Esophagus squamous epithelium (tissue), 5 donors: ENCODE results near the gene CADM1. TPM values are rescaled to one million over a fixed set of nuclear protein-coding genes. Genes with fewer than 3 reads are reported as not detected.

Experiments
- DNase-seq: peaks from one replicate; lab custom pipeline; 2025; lab: John Stamatoyannopoulos, UW
- H3K27ac ChIP-seq, 4 donors: fragments of 200-600 bp; sonication (generic); one replicate each; pipeline ENCODE4 v1.5.1; 2016 to 2019; ENCODE audit warnings: mild to moderate bottlenecking in 1 of 4
- H3K27me3 ChIP-seq, 4 donors: fragments of 200-600 bp; sonication (generic); 1 replicate in 3 of 4; 2 replicates in 1 of 4; pipeline versions ENCODE4 v1.5.1 to v1.6.0; 2017 to 2021; ENCODE audit warnings: antibody characterized with exemption in 1 of 4
- H3K36me3 ChIP-seq, 3 donors: fragments of 200-600 bp; sonication (generic); one replicate each; pipeline ENCODE4 v1.5.1; 2016 to 2019
- H3K4me1 ChIP-seq, 3 donors: fragments of 200-600 bp; sonication (generic); one replicate each; pipeline ENCODE4 v1.5.1; 2017 to 2019
- H3K4me3 ChIP-seq, 4 donors: fragments of 200-600 bp; sonication (generic); 1 replicate in 3 of 4; 2 replicates in 1 of 4; pipeline ENCODE4 v1.5.1; 2016 to 2019; ENCODE audit warnings: mild to moderate bottlenecking in 2 of 4, moderate library complexity in 1 of 4
- H3K9me3 ChIP-seq, 3 donors: fragments of 200-600 bp; sonication (generic); one replicate each; pipeline ENCODE4 v1.5.1; 2016 to 2019
- POLR2A ChIP-seq, 4 donors: fragments of 450-650 bp; IDR thresholded peaks; one replicate each; pipeline ENCODE4 v1.6.1; 2017; ENCODE audit warnings: antibody characterized with exemption in 4 of 4, mild to moderate bottlenecking in 4 of 4, moderate library complexity in 3 of 4
- WGBS, 2 donors: methylation state at CpG; one replicate each; pipeline ENCODE4 v1.1.5; 2018; 5-methylcytosine and 5-hydroxymethylcytosine counted together
- intact Hi-C: fragments of 100-400 bp; cut with DNase I; formaldehyde crosslinking; loops from one replicate; pipeline ENCODE4 v1.15.0; 2022
- total RNA-seq, 4 donors: library from RNA; depleted of rRNA; stranded (reverse); fragments of >200 nt; gene quantifications; one replicate each; pipeline ENCODE4 v1.1.0, GENCODE V29; 2016
- TF ChIP-seq, protein P1 (sequence below), 6 experiments: fragments of 450-650 bp in 4 of 6; fragments of 200-600 bp in 2 of 6; sonication (generic) in 2 of 6; IDR thresholded peaks; one replicate each; pipeline ENCODE4 v1.5.1; 2016 to 2019; ENCODE audit warnings: antibody characterized with exemption in 6 of 6, mild to moderate bottlenecking in 4 of 6, moderate library complexity in 4 of 6
- donor health status: DM: yes; HTN: yes; CAD: no.

Gene CADM1
- total RNA-seq, 4 donors from 2014 or later: 1.7 to 15.1 (median 8.3) TPM

- no peak for DNase-seq
- Histone ChIP-seq H3K27ac (no peak overlapping the region), H3K4me3 (no peak overlapping the region), H3K4me1 (no peaks in the 10 kb centered on the region), H3K9me3 (no peaks in the 10 kb centered on the region), H3K36me3 (no peaks in the 10 kb centered on the region), H3K27me3 (no peaks in the 10 kb centered on the region)
- TF ChIP-seq, protein P1, sequence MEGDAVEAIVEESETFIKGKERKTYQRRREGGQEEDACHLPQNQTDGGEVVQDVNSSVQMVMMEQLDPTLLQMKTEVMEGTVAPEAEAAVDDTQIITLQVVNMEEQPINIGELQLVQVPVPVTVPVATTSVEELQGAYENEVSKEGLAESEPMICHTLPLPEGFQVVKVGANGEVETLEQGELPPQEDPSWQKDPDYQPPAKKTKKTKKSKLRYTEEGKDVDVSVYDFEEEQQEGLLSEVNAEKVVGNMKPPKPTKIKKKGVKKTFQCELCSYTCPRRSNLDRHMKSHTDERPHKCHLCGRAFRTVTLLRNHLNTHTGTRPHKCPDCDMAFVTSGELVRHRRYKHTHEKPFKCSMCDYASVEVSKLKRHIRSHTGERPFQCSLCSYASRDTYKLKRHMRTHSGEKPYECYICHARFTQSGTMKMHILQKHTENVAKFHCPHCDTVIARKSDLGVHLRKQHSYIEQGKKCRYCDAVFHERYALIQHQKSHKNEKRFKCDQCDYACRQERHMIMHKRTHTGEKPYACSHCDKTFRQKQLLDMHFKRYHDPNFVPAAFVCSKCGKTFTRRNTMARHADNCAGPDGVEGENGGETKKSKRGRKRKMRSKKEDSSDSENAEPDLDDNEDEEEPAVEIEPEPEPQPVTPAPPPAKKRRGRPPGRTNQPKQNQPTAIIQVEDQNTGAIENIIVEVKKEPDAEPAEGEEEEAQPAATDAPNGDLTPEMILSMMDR (IDR thresholded peaks at IDR 0.05): no peak
- TF ChIP-seq POLR2A (IDR thresholded peaks at IDR 0.05): no peak
- 64 to 78% methylated on average over 6 of the region's 6 CpGs for WGBS, 2 donors
- intact Hi-C loops: no loop called here
Measured at GRCh38 chr11:115183830-115184229, 320.4 kb downstream of the CADM1 start.

DNA sequence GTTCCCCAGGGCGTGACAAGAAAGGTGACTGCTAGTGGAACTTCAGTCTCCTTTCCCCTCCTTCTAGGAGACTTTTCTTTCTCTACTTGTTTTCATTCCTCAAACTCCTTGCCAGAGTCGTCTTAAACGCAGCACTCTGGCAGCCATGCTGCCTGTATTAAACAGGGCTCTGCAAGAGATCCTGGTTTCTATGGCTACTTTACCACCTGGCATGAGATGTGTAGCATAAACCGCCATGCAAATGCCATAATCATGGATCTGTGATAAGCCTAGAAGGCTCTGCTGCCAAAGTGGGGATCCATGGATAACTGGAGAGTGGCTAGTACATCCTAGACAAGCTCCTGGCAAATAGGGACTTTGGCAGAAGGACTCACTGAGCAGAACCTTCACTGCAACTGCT is 321.1 kb downstream of the CADM1 start:
- Histone ChIP-seq H3K9me3 (no peaks in the 10 kb centered on the region), H3K27ac (no peak overlapping the region), H3K4me3 (no peak overlapping the region), H3K4me1 (no peaks in the 10 kb centered on the region), H3K36me3 (no peaks in the 10 kb centered on the region), H3K27me3 (no peaks in the 10 kb centered on the region)
- intact Hi-C loops: no loop called here
- 56 to 74% methylated on average over 4 of the region's 4 CpGs for WGBS, 2 donors
- TF ChIP-seq, protein P1 (IDR thresholded peaks at IDR 0.05): no peak
- TF ChIP-seq POLR2A (IDR thresholded peaks at IDR 0.05): no peak
- no peak for DNase-seq

DNA sequence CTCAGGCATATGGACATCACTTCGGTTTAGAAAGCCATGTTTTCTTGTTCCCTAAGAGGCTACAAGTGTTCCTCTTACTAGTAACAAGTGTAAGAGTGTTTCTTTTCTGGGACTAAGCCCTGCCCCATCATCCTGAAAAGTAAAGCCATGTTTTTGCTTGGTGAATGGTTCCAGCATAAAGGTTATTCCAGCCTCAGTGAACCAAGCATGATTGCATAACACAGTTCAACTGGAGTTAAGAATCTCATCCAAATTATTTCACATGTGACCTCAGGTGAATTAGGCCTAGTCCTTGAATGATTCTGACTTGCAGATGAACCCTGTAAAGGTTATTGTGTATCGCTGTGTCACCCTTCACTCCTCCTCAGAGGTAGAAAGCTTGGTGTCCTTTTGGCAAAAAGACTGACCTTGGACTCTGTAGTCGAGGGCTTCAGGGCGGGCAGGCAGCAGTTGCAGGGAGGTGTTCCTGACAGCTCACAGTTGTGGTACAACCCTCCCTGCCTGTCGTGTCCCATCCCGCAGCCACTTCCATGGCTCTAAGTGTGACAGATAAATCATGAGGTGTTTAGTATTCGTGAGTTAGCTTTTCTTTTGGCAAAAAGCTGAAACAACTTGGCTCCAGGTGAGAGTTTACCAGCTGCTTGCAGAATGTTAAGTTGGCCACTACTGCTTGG is 321.8 kb downstream of the CADM1 start:
- H3K4me1 ChIP-seq: no peaks in the 10 kb centered on the region
- H3K36me3 ChIP-seq: no peaks in the 10 kb centered on the region
- intact Hi-C loops: no loop called here
- WGBS, 2 donors: 55 to 77% methylated on average over 6 of the region's 7 CpGs
- TF ChIP-seq, protein P1 (IDR thresholded peaks at IDR 0.05): no peak
- TF ChIP-seq POLR2A (IDR thresholded peaks at IDR 0.05): no peak
- H3K27me3 ChIP-seq: no peaks in the 10 kb centered on the region
- DNase-seq: no peak
- no peak overlapping the region for H3K27ac ChIP-seq
- H3K9me3 ChIP-seq: no peaks in the 10 kb centered on the region
- H3K4me3 ChIP-seq: no peak overlapping the region

DNA sequence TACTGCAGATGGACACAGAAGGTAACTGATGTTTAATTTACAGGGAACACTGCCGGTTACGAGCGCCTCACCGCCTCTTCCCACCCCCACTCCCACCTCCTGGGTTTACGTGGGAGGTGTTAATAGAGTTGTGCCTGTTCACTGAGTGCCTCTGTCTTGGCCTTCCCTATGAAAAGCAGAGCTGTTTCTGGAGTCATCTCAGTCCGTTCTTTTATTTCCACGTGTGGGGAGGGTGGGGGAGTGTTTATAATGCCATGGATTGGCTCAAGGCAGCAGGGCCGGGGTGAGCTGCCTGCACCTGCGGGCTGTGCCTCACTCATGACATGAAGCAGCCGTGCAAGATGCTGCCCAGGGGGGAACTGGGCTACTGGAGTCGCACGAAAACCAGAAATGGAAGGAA is 322.7 kb downstream of the CADM1 start:
- H3K27ac ChIP-seq: no peak overlapping the region
- no peaks in the 10 kb centered on the region for H3K9me3 ChIP-seq
- DNase-seq: no peak
- no peaks in the 10 kb centered on the region for H3K36me3 ChIP-seq
- H3K27me3 ChIP-seq: no peaks in the 10 kb centered on the region
- TF ChIP-seq POLR2A (IDR thresholded peaks at IDR 0.05): no peak
- TF ChIP-seq, protein P1 (IDR thresholded peaks at IDR 0.05): no peak
- H3K4me1 ChIP-seq: no peaks in the 10 kb centered on the region
- no peak overlapping the region for H3K4me3 ChIP-seq
- intact Hi-C loops: no loop called here
- WGBS, 2 donors: 73 to 91% methylated on average over 5 to 12 of the region's 12 CpGs

- WGBS, 2 donors: 81 to 82% methylated on average over 7 of the region's 7 CpGs
- Histone ChIP-seq H3K27ac (no peak overlapping the region), H3K36me3 (no peaks in the 10 kb centered on the region), H3K4me1 (no peaks in the 10 kb centered on the region), H3K4me3 (no peak overlapping the region), H3K27me3 (no peaks in the 10 kb centered on the region), H3K9me3 (no peaks in the 10 kb centered on the region)
- no peak for DNase-seq
- TF ChIP-seq, protein P1 (IDR thresholded peaks at IDR 0.05): no peak
- TF ChIP-seq POLR2A (IDR thresholded peaks at IDR 0.05): no peak
- intact Hi-C loops: no loop called here
Measured at GRCh38 chr11:115180272-115180671, 323.9 kb downstream of the CADM1 start.
